ENCODE results near the gene BMPER. TPM values are rescaled to one million over a fixed set of nuclear protein-coding genes. Genes with fewer than 3 reads are reported as not detected.

The BMPER gene
- total and polyA plus RNA-seq, 2 of the 8 experiments (the other 6 are each of a cell fraction or from before 2014, with no cell fraction given) = 0.33 to 0.69 TPM

- H3K18ac ChIP-seq (ENCODE audit: extremely low read depth, low read length) = no peak overlapping the region
- no peaks in the 10 kb centered on the region for H3K4me1 ChIP-seq (replicated peaks in 1 of 4; ENCODE audit: control insufficient read depth in 3 of 4, insufficient read depth in 4 of 4, low read length in 3 of 4)
- H4K91ac ChIP-seq (replicated peaks; ENCODE audit: insufficient read length, low read length) = no peak overlapping the region
- H3K23ac ChIP-seq (ENCODE audit: insufficient read length) = no peak overlapping the region
- CTCF ChIA-PET (ENCODE audit: partially characterized antibody) = interaction anchor here (0.6 to 0.9 kb wide), 2 partner anchors 61 to 1609 kb away, joined by 3 read pairs; no protein-coding TSS in a partner anchor
- H3K27ac ChIP-seq (ENCODE audit: low read depth, low read length) = no peak overlapping the region
- no peak overlapping the region for H2BK12ac ChIP-seq (ENCODE audit: low read depth, low read length)
- FAIRE-seq (no peak), DNase-seq (ENCODE audit: low read depth in 1 of 2, low spot score in 2 of 2) (no peak)
- H2BK5ac ChIP-seq (ENCODE audit: low read depth, low read length) = no peak overlapping the region
- no peak overlapping the region for H3K56ac ChIP-seq (replicated peaks; ENCODE audit: insufficient read length, low read depth, low read length)
- no peak overlapping the region for H3K14ac ChIP-seq (ENCODE audit: insufficient read length)
- no peak overlapping the region for H3K4me3 ChIP-seq (ENCODE audit: extremely low read depth in 1 of 4, insufficient read depth in 2 of 4, low read depth in 3 of 4, low read length in 4 of 4)
- no peaks in the 10 kb centered on the region for H3K36me3 ChIP-seq (ENCODE audit: control insufficient read depth in 2 of 4, insufficient read depth in 4 of 4, low read length in 3 of 4)
- H3K27me3 ChIP-seq (replicated peaks in 1 of 4; ENCODE audit: control insufficient read depth in 3 of 4, extremely low read depth in 1 of 4, insufficient read depth in 3 of 4, low read length in 3 of 4) = no peaks in the 10 kb centered on the region
- H4K20me1 ChIP-seq (replicated peaks in 1 of 2; ENCODE audit: control insufficient read depth in 1 of 2, insufficient read depth in 2 of 2, low read length in 2 of 2) = no peaks in the 10 kb centered on the region
- no peak overlapping the region for H2BK15ac ChIP-seq (ENCODE audit: low read length)
- POLR2A ChIA-PET (ENCODE audit: partially characterized antibody) = no interaction called here
- H2AFZ ChIP-seq (ENCODE audit: low read length) = no peak overlapping the region
- no peaks in the 10 kb centered on the region for H3K79me1 ChIP-seq (ENCODE audit: low read depth, low read length)
- no peak overlapping the region for H3K4ac ChIP-seq (replicated peaks; ENCODE audit: insufficient read length, low read depth, low read length)
- H2AK5ac ChIP-seq (ENCODE audit: low read depth, low read length) = no peak overlapping the region
- no peaks in the 10 kb centered on the region for H3K79me2 ChIP-seq (ENCODE audit: control insufficient read depth in 1 of 2, insufficient read depth in 2 of 2, low read length in 2 of 2)
- no peak overlapping the region for H4K8ac ChIP-seq (ENCODE audit: extremely low read depth, insufficient read depth, low read length)
- 91% methylated on average over 4 of the region's 4 CpGs; no CpG with 5 or more reads in 1 of the 2 experiments for WGBS, 2 experiments (ENCODE audit: extremely low coverage in 1 of 2, insufficient coverage in 1 of 2, insufficient read length in 1 of 2, insufficient replicate concordance in 2 of 2, low coverage in 1 of 2, low lambda C conversion rate in 2 of 2, missing lambda C conversion rate in 1 of 2)
- no peaks in the 10 kb centered on the region for H3K9me3 ChIP-seq (ENCODE audit: insufficient read depth in 2 of 2, low read depth in 1 of 2, low read length in 1 of 2)
- no peak overlapping the region for H2BK20ac ChIP-seq (ENCODE audit: low read length)
- H2BK120ac ChIP-seq (replicated peaks; ENCODE audit: low read depth, low read length) = no peak overlapping the region
- H4K5ac ChIP-seq (ENCODE audit: insufficient read length, low read depth, low read length) = no peak overlapping the region
- no peak overlapping the region for H3K4me2 ChIP-seq (ENCODE audit: insufficient read depth in 1 of 2, low read depth in 2 of 2, low read length in 2 of 2)
- no peaks in the 10 kb centered on the region for H3K23me2 ChIP-seq (ENCODE audit: low read depth, low read length)
- no peak overlapping the region for H3K9ac ChIP-seq (replicated peaks in 1 of 4; ENCODE audit: extremely low read depth in 1 of 4, low read depth in 3 of 4, low read length in 3 of 4)
- TF ChIP-seq E2F6 (IDR thresholded peaks at IDR 0.05) = no peak
- TF ChIP-seq SRF (IDR thresholded peaks at IDR 0.05; ENCODE audit: low read depth, low read length) = no peak
- TF ChIP-seq KDM1A (IDR thresholded peaks at IDR 0.05; ENCODE audit: borderline replicate concordance, low read length) = no peak
- TF ChIP-seq NRF1 (IDR thresholded peaks at IDR 0.05; ENCODE audit: low read depth, low read length) = no peak
- TF ChIP-seq TEAD4 (IDR thresholded peaks at IDR 0.05; ENCODE audit: low read depth, low read length) = no peak
- no peak for TF ChIP-seq ATF2 (IDR thresholded peaks at IDR 0.05; ENCODE audit: low read length)
- TF ChIP-seq SP4 (IDR thresholded peaks at IDR 0.05; ENCODE audit: low read length) = no peak
- no peak for TF ChIP-seq TCF12 (IDR thresholded peaks at IDR 0.05; ENCODE audit: low read depth, low read length)
- no peak for TF ChIP-seq HDAC6 (IDR thresholded peaks at IDR 0.05; ENCODE audit: low read depth, low read length)
- TF ChIP-seq BRCA1 (IDR thresholded peaks at IDR 0.05; ENCODE audit: low read depth, low read length) = no peak
- TF ChIP-seq RFX5 (IDR thresholded peaks at IDR 0.05; ENCODE audit: borderline replicate concordance, low read depth, low read length) = no peak
- no peak for TF ChIP-seq CBX8 (IDR thresholded peaks at IDR 0.05; ENCODE audit: borderline replicate concordance, low read depth, low read length)
These were observed 121.3 kb downstream of the BMPER start for GRCh38 chr7:34026481-34027190.

All from H1 (cell line).